HG03159 (cell line): ENCODE results near the gene AHSP.
A peak's percentile ranks its signal among the peaks of the same experiment; 100 is the strongest.
"Not testable (repeated sequence)": the region's sequence is repeated elsewhere in the genome, so short reads cannot be mapped to it uniquely, and the experiment has no call there.

Experiments used
- ATAC-seq: cut with Tn5 transposase; IDR thresholded peaks from one replicate; pipeline ENCODE4 v1.9.1; 2021; ENCODE audit warnings: mild to moderate bottlenecking, moderate library complexity; ENCODE audit not compliant: unreplicated experiment

AHSP gene

GRCh38 chr16:31499928-31500327, 27.8 kb upstream of the AHSP start:
- no peak for ATAC-seq

GRCh38 chr16:31501226-31501965, 26.3 kb upstream of the AHSP start:
- ATAC-seq, result no peak

GRCh38 chr16:31501966-31502348, 25.7 kb upstream of the AHSP start:
- ATAC-seq, result no peak

- no peak for ATAC-seq
Observed at GRCh38 chr16:31502981-31503380, 24.7 kb upstream of the AHSP start.

GRCh38 chr16:31503555-31503954, 24.1 kb upstream of the AHSP start:
- not testable (repeated sequence) for ATAC-seq

DNA sequence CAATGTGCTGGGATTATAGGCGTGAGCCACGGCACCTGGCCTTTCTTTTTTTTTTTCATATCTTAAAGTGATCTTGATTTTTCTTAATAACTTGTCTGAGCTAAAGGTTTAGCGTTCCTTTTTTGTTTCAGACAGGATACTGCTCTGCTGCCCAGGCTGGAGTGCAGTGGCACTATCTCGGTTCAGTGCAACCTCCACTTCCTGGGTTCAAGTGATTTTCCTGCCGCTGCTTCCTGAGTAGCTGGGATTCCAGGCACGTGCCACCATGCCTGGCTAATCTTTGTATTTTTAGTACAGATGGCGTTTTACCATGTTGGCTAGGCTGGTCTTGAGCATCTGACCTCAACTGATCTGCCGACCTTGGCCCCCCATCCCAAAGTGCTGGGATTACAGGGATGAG, 23.5 kb upstream of the AHSP start:
- no peak for ATAC-seq

DNA sequence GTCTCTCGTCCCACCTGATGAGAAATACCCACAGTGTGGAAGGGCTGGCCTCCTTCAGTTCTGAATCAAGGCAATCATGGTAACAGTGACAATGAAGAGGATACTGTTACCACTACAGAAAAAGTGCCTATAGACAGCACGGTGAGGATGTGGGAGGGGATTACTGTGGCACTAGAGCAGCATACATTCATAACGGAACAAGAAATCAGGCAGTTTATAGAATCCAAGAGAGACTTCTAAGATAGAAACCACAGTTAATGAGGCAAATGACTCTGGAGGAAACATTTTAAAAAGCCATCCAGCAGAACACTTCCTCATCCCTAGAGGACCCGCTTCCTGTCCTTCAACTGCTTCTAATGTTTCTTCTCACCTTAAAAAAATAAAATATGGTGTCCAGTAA, 22.2 kb upstream of the AHSP start:
- peak; percentile 43 for ATAC-seq

GRCh38 chr16:31507617-31507928, 20.1 kb upstream of the AHSP start:
- peak; percentile 2 for ATAC-seq

GRCh38 chr16:31507929-31508705, 19.6 kb upstream of the AHSP start, which contains the start of gene RUSF1:
RUSF1 (minus strand) TSS chr16:31508391; CDS start chr16:31508373, 18 bp downstream.
- peak; percentile 86 for ATAC-seq

- ATAC-seq, result no peak
Observed at GRCh38 chr16:31508706-31509195, 18.9 kb upstream of the AHSP start.

GRCh38 chr16:31513126-31513525, 14.6 kb upstream of the AHSP start:
- ATAC-seq, result no peak

GRCh38 chr16:31513884-31514283, 13.8 kb upstream of the AHSP start:
- no peak for ATAC-seq

- ATAC-seq, result no peak
Observed at GRCh38 chr16:31517800-31518402, 9.8 kb upstream of the AHSP start.

DNA sequence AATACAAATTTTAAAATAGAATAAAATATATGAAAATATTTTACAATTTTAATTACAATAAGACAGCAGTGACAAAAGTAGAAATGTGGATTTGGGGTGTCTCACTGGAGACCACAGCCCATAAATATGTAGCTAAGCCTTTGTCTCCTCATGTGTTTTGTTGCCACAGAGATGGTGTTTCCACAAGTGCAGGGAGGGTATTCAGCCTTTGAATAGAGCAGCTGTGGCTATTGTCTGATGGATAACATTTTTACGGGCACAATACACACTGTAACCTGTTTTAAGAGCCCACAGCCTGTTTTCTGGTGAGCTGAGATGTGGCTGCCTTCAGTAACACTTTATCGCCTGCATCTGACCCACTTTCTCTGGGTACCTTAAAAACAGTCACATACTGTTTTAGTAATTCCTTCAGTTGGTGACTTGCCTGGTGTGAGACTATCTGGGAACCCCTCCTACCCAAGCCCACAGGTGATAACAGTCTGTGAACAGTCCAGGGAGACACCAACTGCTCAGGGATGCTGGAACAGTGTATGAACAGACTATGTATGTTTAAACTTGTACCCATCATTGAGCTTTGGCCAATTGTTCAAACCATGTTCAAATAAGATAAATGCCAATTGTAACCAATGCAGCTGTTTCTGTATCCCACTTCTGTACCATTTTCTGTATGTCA, 7.8 kb upstream of the AHSP start:
- no peak for ATAC-seq

DNA sequence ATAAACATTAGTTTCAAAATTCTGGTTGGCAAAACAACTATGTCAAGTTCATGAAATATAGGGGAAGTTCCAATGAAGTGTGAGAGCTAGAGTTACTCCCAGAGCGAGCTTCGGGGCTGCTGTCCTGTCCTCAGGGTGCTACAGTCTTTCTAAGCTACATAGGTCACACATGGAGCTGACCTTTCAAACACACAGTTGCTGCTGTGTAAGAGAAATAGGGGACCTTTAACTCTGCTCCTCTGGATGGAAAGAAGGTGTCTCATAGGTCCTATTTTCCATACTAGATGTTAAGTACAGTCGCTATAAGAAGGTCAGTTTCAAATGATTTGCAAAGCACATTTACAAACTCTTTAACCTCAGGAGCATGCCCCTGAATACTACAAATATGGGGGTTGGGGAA, 6.3 kb upstream of the AHSP start:
- ATAC-seq, result no peak

GRCh38 chr16:31522071-31522470, 5.6 kb upstream of the AHSP start:
- no peak for ATAC-seq

DNA sequence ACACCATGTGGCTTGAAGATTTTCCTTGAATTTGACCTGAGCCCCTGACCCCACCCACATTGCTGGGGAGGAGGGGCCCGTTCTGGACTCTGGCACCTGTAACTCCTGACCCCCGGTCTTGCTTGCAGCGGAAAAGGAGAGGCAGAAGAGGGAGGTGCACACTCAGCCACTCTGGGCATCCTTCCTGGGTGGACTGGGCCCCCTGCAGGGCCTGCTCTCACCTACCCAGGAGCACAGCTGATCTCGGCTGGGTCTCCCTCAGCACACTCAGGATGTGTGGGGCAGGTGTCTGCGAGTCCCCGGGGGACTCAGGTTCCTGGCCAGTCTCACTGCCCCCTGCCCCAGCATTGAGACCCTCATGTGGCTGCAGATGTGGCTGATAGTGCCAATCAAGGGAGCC, 3.9 kb upstream of the AHSP start:
- ATAC-seq, result not testable (repeated sequence)

- no peak for ATAC-seq
Observed at GRCh38 chr16:31525113-31525512, 2.6 kb upstream of the AHSP start.

- no peak for ATAC-seq
Observed at GRCh38 chr16:31528523-31529107, 915 bp downstream of the AHSP start.

DNA sequence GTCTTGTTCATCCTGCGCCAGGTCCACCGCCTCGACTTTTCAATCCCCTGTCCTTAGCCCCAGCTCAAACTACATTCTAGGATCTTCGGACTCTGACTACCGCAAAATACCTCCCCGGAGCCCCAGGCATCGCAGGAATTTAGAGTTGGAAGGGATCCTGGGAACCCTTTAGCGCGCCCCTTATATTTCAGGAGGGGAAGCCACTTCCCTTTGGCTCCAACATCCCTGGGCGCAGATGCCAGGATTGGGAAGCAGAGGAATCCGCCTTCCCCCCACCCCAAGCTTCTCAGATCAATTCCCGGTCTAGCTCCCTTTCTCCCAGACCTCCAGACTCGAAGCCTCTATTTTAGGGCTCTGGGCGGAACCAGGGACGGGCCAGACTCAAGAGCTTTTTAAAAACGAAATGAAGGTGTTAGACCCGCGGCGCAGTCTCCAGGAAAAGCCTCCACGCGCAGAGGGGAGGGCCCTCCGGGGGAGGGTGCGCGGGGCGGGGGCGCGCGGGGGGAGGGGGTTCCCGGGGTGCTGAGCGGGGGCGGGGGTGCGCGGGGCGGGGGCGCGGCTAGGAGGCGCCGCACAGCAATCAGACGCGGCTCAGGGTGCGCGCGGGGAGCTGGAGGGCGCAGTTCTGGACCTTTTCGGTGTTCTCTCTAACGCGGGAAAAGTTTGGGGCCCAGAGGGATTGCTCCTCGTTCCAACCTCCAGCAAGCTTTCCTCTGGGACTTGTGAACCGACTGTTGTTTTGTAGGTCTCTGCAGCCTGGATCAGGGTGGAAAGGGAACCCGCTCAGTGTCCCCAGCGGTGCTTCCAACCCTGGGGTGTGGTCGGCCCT, 1.6 kb downstream of the AHSP start:
- ATAC-seq, result no peak
